ENCODE measurements around the gene VSIG8.
A peak's percentile ranks its signal among the peaks of the same experiment; 100 is the strongest.
"Not testable (repeated sequence)": the region's sequence is repeated elsewhere in the genome, so short reads cannot be mapped to it uniquely, and the experiment has no call there.

The VSIG8 gene

GRCh38 chr1:159862557-159862956 lies at the start of gene VSIG8:
TSS of gene VSIG8 (minus strand) at chr1:159862657. CDS start at chr1:159862521, 136 bp downstream.
- DNase-seq: no peak
- ATAC-seq: no peak

GRCh38 chr1:159911326-159912070 lies 49.0 kb upstream of the VSIG8 start:
- peak; percentile 42 for DNase-seq
- peak; percentile 38 for ATAC-seq

- ATAC-seq (no peak), DNase-seq (no peak)
Measured at GRCh38 chr1:159908031-159908940, 45.8 kb upstream of the VSIG8 start.

GRCh38 chr1:159906960-159907359 lies 44.5 kb upstream of the VSIG8 start:
- ATAC-seq (no peak), DNase-seq (no peak)

GRCh38 chr1:159904036-159904435 lies 41.6 kb upstream of the VSIG8 start:
- not testable (repeated sequence) for ATAC-seq, DNase-seq

GRCh38 chr1:159902541-159902940 lies 40.1 kb upstream of the VSIG8 start:
- ATAC-seq (no peak), DNase-seq (no peak)

- DNase-seq (no peak), ATAC-seq (no peak)
Measured at GRCh38 chr1:159900755-159901360, 38.4 kb upstream of the VSIG8 start.

- DNase-seq (no peak), ATAC-seq (no peak)
Measured at GRCh38 chr1:159900086-159900680, 37.7 kb upstream of the VSIG8 start, which contains the start of gene CFAP45. TSS of gene CFAP45 (minus strand) at chr1:159900165. CDS start at chr1:159900098, 67 bp downstream.

- ATAC-seq: not testable (repeated sequence)
Measured at GRCh38 chr1:159899634-159900033, 37.2 kb upstream of the VSIG8 start.

GRCh38 chr1:159898527-159898926 lies 36.1 kb upstream of the VSIG8 start:
- DNase-seq (no peak), ATAC-seq (no peak)

More at GRCh38 chr1:159899634-159900033, 37.2 kb upstream of the VSIG8 start:
- not testable (repeated sequence) for DNase-seq

GRCh38 chr1:159897962-159898361 lies 35.5 kb upstream of the VSIG8 start:
- DNase-seq (no peak), ATAC-seq (no peak)

- no peak for DNase-seq
- ATAC-seq: no peak
Measured at GRCh38 chr1:159896546-159896930, 34.1 kb upstream of the VSIG8 start.

GRCh38 chr1:159895836-159896545 lies 33.5 kb upstream of the VSIG8 start:
- DNase-seq (no peak), ATAC-seq (no peak)

GRCh38 chr1:159895286-159895685 lies 32.8 kb upstream of the VSIG8 start:
- ATAC-seq (no peak), DNase-seq (no peak)

GRCh38 chr1:159892944-159893343 lies 30.5 kb upstream of the VSIG8 start:
- no peak for ATAC-seq
- DNase-seq: no peak

GRCh38 chr1:159891275-159892157 lies 29.1 kb upstream of the VSIG8 start:
- DNase-seq (peak; percentile 85), ATAC-seq (peak; percentile 96)

GRCh38 chr1:159890390-159890789 lies 27.9 kb upstream of the VSIG8 start:
- no peak for DNase-seq

GRCh38 chr1:159889821-159890252 lies 27.4 kb upstream of the VSIG8 start:
- DNase-seq: no peak

More at GRCh38 chr1:159890390-159890789, 27.9 kb upstream of the VSIG8 start:
- ATAC-seq: no peak

GRCh38 chr1:159889202-159889601 lies 26.7 kb upstream of the VSIG8 start:
- ATAC-seq (no peak), DNase-seq (no peak)

More at GRCh38 chr1:159889821-159890252, 27.4 kb upstream of the VSIG8 start:
- no peak for ATAC-seq

GRCh38 chr1:159884296-159884695 lies 21.8 kb upstream of the VSIG8 start:
- DNase-seq (no peak), ATAC-seq (no peak)
